Measurements from ENCODE around the gene MFAP5.
A peak's percentile ranks its signal among the peaks of the same experiment; 100 is the strongest.

MFAP5 gene

GRCh38 chr12:8696442-8697090 is 33.9 kb upstream of the MFAP5 start:
- Histone ChIP-seq H3K9me3 (no peaks in the 10 kb centered on the region), H3K4me1 (peaks cover 0 to 32% (median 19%) of the 10 kb centered on the region in 4 donors), H3K27ac (peak overlapping the region; percentile 97 to 100), H3K4me3 (peak overlapping the region; percentile 69 to 91), H3K36me3 (no peaks in the 10 kb centered on the region), H3K27me3 (no peaks in the 10 kb centered on the region)
- DNase-seq: no peak
- intact Hi-C loops (cut with DNase I; ENCODE audit: low total_unique reads): loop anchor here (10.0 kb wide), 1 partner anchor 1518 kb away; the partner anchor contains the start of gene GABARAPL1
- no peak for TF ChIP-seq CTCF (IDR thresholded peaks at IDR 0.05)

GRCh38 chr12:8695116-8695515 is 32.5 kb upstream of the MFAP5 start:
- Histone ChIP-seq H3K36me3 (no peaks in the 10 kb centered on the region), H3K27me3 (no peaks in the 10 kb centered on the region), H3K9me3 (no peaks in the 10 kb centered on the region), H3K27ac (no peak overlapping the region), H3K4me1 (peaks cover 0 to 22% (median 13%) of the 10 kb centered on the region in 4 donors), H3K4me3 (no peak overlapping the region)
- TF ChIP-seq CTCF (IDR thresholded peaks at IDR 0.05): no peak
- intact Hi-C loops (cut with DNase I; ENCODE audit: low total_unique reads): loop anchor here (10.0 kb wide), 1 partner anchor 1520 kb away; the partner anchor contains the start of gene GABARAPL1
- no peak for DNase-seq

- H3K27ac ChIP-seq: peak overlapping the region; percentile 56 to 79
- no peak for TF ChIP-seq CTCF (IDR thresholded peaks at IDR 0.05)
- no peak overlapping the region for H3K4me3 ChIP-seq
- no peaks in the 10 kb centered on the region for H3K27me3 ChIP-seq
- intact Hi-C loops (cut with DNase I; ENCODE audit: low total_unique reads): loop anchor here (10.0 kb wide), 1 partner anchor 1522 kb away; the partner anchor contains the start of gene GABARAPL1
- H3K4me1 ChIP-seq: peaks cover 0 to 28% (median 19%) of the 10 kb centered on the region in 4 donors
- H3K9me3 ChIP-seq: no peaks in the 10 kb centered on the region
- no peaks in the 10 kb centered on the region for H3K36me3 ChIP-seq
- DNase-seq: peak; percentile 37 to 84
Observed at GRCh38 chr12:8692573-8692972, 29.9 kb upstream of the MFAP5 start.

GRCh38 chr12:8689681-8690080 is 27.1 kb upstream of the MFAP5 start:
- Histone ChIP-seq H3K36me3 (no peaks in the 10 kb centered on the region), H3K4me3 (no peak overlapping the region), H3K27ac (peak overlapping the region; percentile 28 to 62), H3K9me3 (no peaks in the 10 kb centered on the region), H3K4me1 (peaks cover 0 to 32% (median 22%) of the 10 kb centered on the region in 4 donors), H3K27me3 (no peaks in the 10 kb centered on the region)
- intact Hi-C loops (cut with DNase I; ENCODE audit: low total_unique reads): loop anchor here (10.0 kb wide), 1 partner anchor 1525 kb away; the partner anchor contains the start of gene GABARAPL1
- no peak for TF ChIP-seq CTCF (IDR thresholded peaks at IDR 0.05)
- DNase-seq: no peak

- intact Hi-C loops (cut with DNase I; ENCODE audit: low total_unique reads): no loop called here
- Histone ChIP-seq H3K27ac (peak overlapping the region; percentile 59 to 62), H3K4me3 (no peak overlapping the region), H3K9me3 (no peaks in the 10 kb centered on the region), H3K27me3 (no peaks in the 10 kb centered on the region), H3K4me1 (peaks cover 0 to 30% (median 19%) of the 10 kb centered on the region in 4 donors), H3K36me3 (no peaks in the 10 kb centered on the region)
- TF ChIP-seq CTCF (IDR thresholded peaks at IDR 0.05): no peak
- peak; percentile 59 to 84 for DNase-seq
Observed at GRCh38 chr12:8687846-8688601, 25.4 kb upstream of the MFAP5 start.
